Gastrocnemius medialis (tissue), 4 donors: Measurements from ENCODE around the gene CHRNA5. TPM values are rescaled to one million over a fixed set of nuclear protein-coding genes. Genes with fewer than 3 reads are reported as not detected.

Experiments used
- ATAC-seq, 2 donors: fragments of 150-250 bp; one replicate each; pipeline ENCODE4 v1.9.1; 2016
- DNase-seq, 2 donors: peaks; one replicate each; pipeline ENCODE4 v3.0.0-alpha.2; 2019
- H3K27ac ChIP-seq, 4 donors: fragments of 200-600 bp; sonication (generic); 1 replicate in 1 of 4; 2 replicates in 3 of 4; pipeline ENCODE4 v1.5.1; 2016 to 2018; ENCODE audit warnings: mild to moderate bottlenecking in 2 of 4, moderate library complexity in 1 of 4
- H3K27me3 ChIP-seq, 3 donors: fragments of 200-600 bp; sonication (generic) in 2 of 3; 1 replicate in 1 of 3; 2 replicates in 2 of 3; pipeline versions ENCODE4 v1.5.1 to v1.6.0; 2016 to 2019; ENCODE audit warnings: mild to moderate bottlenecking in 1 of 3, moderate library complexity in 1 of 3
- H3K36me3 ChIP-seq, 2 donors: fragments of 200-600 bp; sonication (generic) in 1 of 2; one replicate each; pipeline ENCODE4 v1.5.1; 2017 to 2018
- H3K4me1 ChIP-seq, 2 donors: fragments of 200-600 bp; sonication (generic) in 1 of 2; one replicate each; pipeline ENCODE4 v1.5.1; 2016 to 2017; ENCODE audit warnings: mild to moderate bottlenecking in 2 of 2
- H3K4me3 ChIP-seq, 4 donors: fragments of 200-600 bp; sonication (generic) in 3 of 4; 1 replicate in 1 of 4; 2 replicates in 3 of 4; pipeline ENCODE4 v1.5.1; 2016 to 2019; ENCODE audit warnings: mild to moderate bottlenecking in 2 of 4
- H3K9me3 ChIP-seq, 3 donors: fragments of 200-600 bp; sonication (generic) in 2 of 3; 1 replicate in 1 of 3; 2 replicates in 2 of 3; pipeline ENCODE4 v1.5.1; 2016 to 2019
- CTCF ChIP-seq, 5 experiments: fragments of 450-650 bp in 3 of 5; fragments of 200-600 bp in 2 of 5; sonication (generic) in 2 of 5; IDR thresholded peaks in 4 of 5; conservative IDR thresholded peaks in 1 of 5; 1 replicate in 4 of 5; 2 replicates in 1 of 5; pipeline ENCODE4 v1.5.1; 2016 to 2019; ENCODE audit warnings: antibody characterized with exemption in 5 of 5, mild to moderate bottlenecking in 3 of 5, moderate library complexity in 3 of 5
- POLR2A ChIP-seq, 2 donors: fragments of 450-650 bp; IDR thresholded peaks; one replicate each; pipeline ENCODE4 v1.6.1; 2017; ENCODE audit warnings: antibody characterized with exemption in 2 of 2, mild to moderate bottlenecking in 2 of 2, moderate library complexity in 2 of 2
- in situ Hi-C, 4 donors: fragments of 200-750 bp; cut with MboI; loops; one replicate each; pipeline versions ENCODE4 v1.15.0 to v1.8.0; 2017; ENCODE audit warnings: low sequenced_read_pairs in 4 of 4
- intact Hi-C: fragments of 100-400 bp; cut with DNase I; formaldehyde crosslinking; loops from one replicate; pipeline ENCODE4 v1.15.1; 2023; ENCODE audit warnings: low total_unique reads
- total RNA-seq, 4 donors: library from RNA; depleted of rRNA; stranded (reverse); fragments of >200 nt; gene quantifications; one replicate each; pipeline versions ENCODE4 v1.1.0 to v1.2.3, GENCODE V29; 2016

Gene CHRNA5
- total RNA-seq, 4 donors from 2014 or later, result 0.07 to 1.6 (median 0.71) TPM

GRCh38 chr15:78641749-78642275 lies 76.5 kb downstream of the CHRNA5 start:
- Histone ChIP-seq H3K4me1 (peaks cover 5 to 8% of the 10 kb centered on the region in 2 donors), H3K9me3 (no peaks in the 10 kb centered on the region), H3K27me3 (peaks cover 0 to 15% (median 13%) of the 10 kb centered on the region in 3 donors), H3K27ac (no peak overlapping the region), H3K36me3 (no peaks in the 10 kb centered on the region), H3K4me3 (no peak overlapping the region)
- intact Hi-C loops, result no loop called here
- DNase-seq (no peak), ATAC-seq (no peak)
- in situ Hi-C loops, result loop anchor here in 1 of 4 donors (25.0 kb wide), 1 partner anchor 545 kb away; no protein-coding TSS in a partner anchor
- no peak for TF ChIP-seq POLR2A (IDR thresholded peaks at IDR 0.05)
- TF ChIP-seq CTCF (IDR thresholded peaks at IDR 0.05 in 4 of 5, conservative IDR thresholded peaks at IDR 0.05 in 1 of 5), result no peak

GRCh38 chr15:78642331-78642730 lies 77.0 kb downstream of the CHRNA5 start:
- no peak for TF ChIP-seq POLR2A (IDR thresholded peaks at IDR 0.05)
- no peak for TF ChIP-seq CTCF (IDR thresholded peaks at IDR 0.05 in 4 of 5, conservative IDR thresholded peaks at IDR 0.05 in 1 of 5)
- ATAC-seq (no peak), DNase-seq (no peak)
- peaks cover 5 to 8% of the 10 kb centered on the region in 2 donors for H3K4me1 ChIP-seq
- intact Hi-C loops, result no loop called here
- H3K4me3 ChIP-seq, result no peak overlapping the region
- H3K27ac ChIP-seq, result no peak overlapping the region
- no peaks in the 10 kb centered on the region for H3K36me3 ChIP-seq
- H3K9me3 ChIP-seq, result no peaks in the 10 kb centered on the region
- in situ Hi-C loops, result loop anchor here in 1 of 4 donors (25.0 kb wide), 1 partner anchor 545 kb away; no protein-coding TSS in a partner anchor
- H3K27me3 ChIP-seq, result peaks cover 0 to 15% (median 13%) of the 10 kb centered on the region in 3 donors

Other genes starting within 250 kb of the CHRNA5 start
- not detected for gene CRABP1, start 225.2 kb upstream of the CHRNA5 start, total RNA-seq
- 10 to 100 TPM; 18.9 to 37.4 (median 22.0) TPM for gene IREB2, start 127.3 kb upstream of the CHRNA5 start, total RNA-seq
- 1 to 10 TPM in 3 of 4 donors, under 1 TPM in 1; 0.87 to 6.6 (median 4.4) TPM for gene HYKK, start 57.9 kb upstream of the CHRNA5 start, total RNA-seq
- gene PSMA4, start 25.1 kb upstream of the CHRNA5 start, total RNA-seq, result 100 to 1,000 TPM; 176 to 243 (median 212) TPM
- gene CHRNA3, start 55.5 kb downstream of the CHRNA5 start, total RNA-seq, result under 1 TPM in 1 of 4 donors, not detected in 3; 0.11 TPM
- not detected for gene CHRNB4, start 75.7 kb downstream of the CHRNA5 start, total RNA-seq
- 1 to 10 TPM in 1 of 4 donors, under 1 TPM in 3; 0.42 to 1.1 (median 0.76) TPM for gene ADAMTS7, start 245.9 kb downstream of the CHRNA5 start, total RNA-seq